ENCODE data around the gene FLNC.

DNA sequence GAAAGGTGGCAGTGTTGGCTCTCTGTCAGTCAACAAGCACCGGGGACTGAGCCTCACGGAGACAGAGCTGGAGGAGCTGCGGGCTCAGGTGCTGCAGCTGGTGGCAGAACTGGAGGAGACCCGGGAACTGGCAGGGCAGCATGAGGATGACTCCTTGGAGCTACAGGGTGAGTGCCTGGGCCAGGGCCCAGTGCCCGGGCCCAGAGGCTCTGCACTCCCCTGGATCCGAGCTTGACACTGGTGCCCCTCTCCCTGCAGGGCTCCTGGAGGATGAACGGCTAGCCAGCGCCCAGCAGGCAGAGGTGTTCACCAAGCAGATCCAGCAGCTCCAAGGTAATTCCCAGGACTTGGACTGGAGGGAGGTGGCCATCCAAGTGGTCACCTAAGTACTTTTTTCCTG lies 35.8 kb upstream of the FLNC start:
- no peak for TF ChIP-seq POLR2A (IDR thresholded peaks at IDR 0.05)
- TF ChIP-seq, protein P1, sequence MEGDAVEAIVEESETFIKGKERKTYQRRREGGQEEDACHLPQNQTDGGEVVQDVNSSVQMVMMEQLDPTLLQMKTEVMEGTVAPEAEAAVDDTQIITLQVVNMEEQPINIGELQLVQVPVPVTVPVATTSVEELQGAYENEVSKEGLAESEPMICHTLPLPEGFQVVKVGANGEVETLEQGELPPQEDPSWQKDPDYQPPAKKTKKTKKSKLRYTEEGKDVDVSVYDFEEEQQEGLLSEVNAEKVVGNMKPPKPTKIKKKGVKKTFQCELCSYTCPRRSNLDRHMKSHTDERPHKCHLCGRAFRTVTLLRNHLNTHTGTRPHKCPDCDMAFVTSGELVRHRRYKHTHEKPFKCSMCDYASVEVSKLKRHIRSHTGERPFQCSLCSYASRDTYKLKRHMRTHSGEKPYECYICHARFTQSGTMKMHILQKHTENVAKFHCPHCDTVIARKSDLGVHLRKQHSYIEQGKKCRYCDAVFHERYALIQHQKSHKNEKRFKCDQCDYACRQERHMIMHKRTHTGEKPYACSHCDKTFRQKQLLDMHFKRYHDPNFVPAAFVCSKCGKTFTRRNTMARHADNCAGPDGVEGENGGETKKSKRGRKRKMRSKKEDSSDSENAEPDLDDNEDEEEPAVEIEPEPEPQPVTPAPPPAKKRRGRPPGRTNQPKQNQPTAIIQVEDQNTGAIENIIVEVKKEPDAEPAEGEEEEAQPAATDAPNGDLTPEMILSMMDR (IDR thresholded peaks at IDR 0.05): no peak

Data from uterus (tissue), 2 donors.